GM19023 (cell line): Measurements from ENCODE around the gene TEX2.
"Not testable (repeated sequence)": the region's sequence is repeated elsewhere in the genome, so short reads cannot be mapped to it uniquely, and the experiment has no call there.

Experiments used
- ATAC-seq: cut with Tn5 transposase; IDR thresholded peaks from one replicate; pipeline ENCODE4 v1.9.1; 2021; ENCODE audit warnings: mild to moderate bottlenecking, moderate library complexity; ENCODE audit not compliant: unreplicated experiment

The TEX2 gene

GRCh38 chr17:64185557-64185956 lies 77.5 kb downstream of the TEX2 start:
- ATAC-seq, result not testable (repeated sequence)

GRCh38 chr17:64185101-64185500 lies 78.0 kb downstream of the TEX2 start:
- no peak for ATAC-seq

- no peak for ATAC-seq
Observed at GRCh38 chr17:64183815-64184214, 79.2 kb downstream of the TEX2 start.

- no peak for ATAC-seq
Observed at GRCh38 chr17:64182325-64183012, 80.6 kb downstream of the TEX2 start.

- ATAC-seq, result no peak
Observed at GRCh38 chr17:64180089-64181073, 82.7 kb downstream of the TEX2 start.

GRCh38 chr17:64179024-64179423 lies 84.0 kb downstream of the TEX2 start:
- ATAC-seq, result not testable (repeated sequence)

GRCh38 chr17:64178011-64178825 lies 84.8 kb downstream of the TEX2 start:
- ATAC-seq, result no peak

GRCh38 chr17:64177311-64178010 lies 85.6 kb downstream of the TEX2 start:
- ATAC-seq, result no peak

- ATAC-seq, result no peak
Observed at GRCh38 chr17:64176556-64176955, 86.5 kb downstream of the TEX2 start.

- no peak for ATAC-seq
Observed at GRCh38 chr17:64174686-64175456, 88.2 kb downstream of the TEX2 start.

GRCh38 chr17:64173646-64174045 lies 89.4 kb downstream of the TEX2 start:
- ATAC-seq, result no peak

GRCh38 chr17:64172510-64172909 lies 90.5 kb downstream of the TEX2 start:
- no peak for ATAC-seq

- ATAC-seq, result no peak
Observed at GRCh38 chr17:64171041-64171440, 92.0 kb downstream of the TEX2 start.

GRCh38 chr17:64170286-64170685 lies 92.8 kb downstream of the TEX2 start:
- ATAC-seq, result no peak

- not testable (repeated sequence) for ATAC-seq
Observed at GRCh38 chr17:64167666-64168065, 95.4 kb downstream of the TEX2 start.

GRCh38 chr17:64166876-64167275 lies 96.2 kb downstream of the TEX2 start:
- ATAC-seq, result no peak

- ATAC-seq, result no peak
Observed at GRCh38 chr17:64165347-64165746, 97.7 kb downstream of the TEX2 start.

GRCh38 chr17:64164596-64165285 lies 98.3 kb downstream of the TEX2 start:
- ATAC-seq, result no peak

- ATAC-seq, result no peak
Observed at GRCh38 chr17:64163468-64163867, 99.6 kb downstream of the TEX2 start.
